ENCODE measurements around the gene AATK.

DNA sequence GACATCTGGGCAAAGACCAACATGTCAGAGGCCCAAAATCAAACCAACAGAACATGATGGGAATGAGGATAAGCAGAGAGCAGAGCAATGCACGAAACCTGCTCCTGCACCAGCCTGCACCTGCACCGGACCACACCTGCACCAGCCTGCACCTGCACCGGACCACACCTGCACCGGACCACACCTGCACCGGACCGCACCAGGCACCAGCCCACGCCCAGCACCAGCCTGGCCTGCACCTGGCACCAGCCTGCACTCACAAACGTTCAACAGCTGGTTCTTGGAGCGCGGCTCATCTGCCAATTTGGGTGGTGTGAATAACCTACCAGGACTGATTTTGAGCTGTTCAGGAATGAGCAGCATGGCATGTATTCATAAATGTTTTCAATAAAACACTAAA, 38.6 kb upstream of the AATK start:
- TF ChIP-seq, protein P1, sequence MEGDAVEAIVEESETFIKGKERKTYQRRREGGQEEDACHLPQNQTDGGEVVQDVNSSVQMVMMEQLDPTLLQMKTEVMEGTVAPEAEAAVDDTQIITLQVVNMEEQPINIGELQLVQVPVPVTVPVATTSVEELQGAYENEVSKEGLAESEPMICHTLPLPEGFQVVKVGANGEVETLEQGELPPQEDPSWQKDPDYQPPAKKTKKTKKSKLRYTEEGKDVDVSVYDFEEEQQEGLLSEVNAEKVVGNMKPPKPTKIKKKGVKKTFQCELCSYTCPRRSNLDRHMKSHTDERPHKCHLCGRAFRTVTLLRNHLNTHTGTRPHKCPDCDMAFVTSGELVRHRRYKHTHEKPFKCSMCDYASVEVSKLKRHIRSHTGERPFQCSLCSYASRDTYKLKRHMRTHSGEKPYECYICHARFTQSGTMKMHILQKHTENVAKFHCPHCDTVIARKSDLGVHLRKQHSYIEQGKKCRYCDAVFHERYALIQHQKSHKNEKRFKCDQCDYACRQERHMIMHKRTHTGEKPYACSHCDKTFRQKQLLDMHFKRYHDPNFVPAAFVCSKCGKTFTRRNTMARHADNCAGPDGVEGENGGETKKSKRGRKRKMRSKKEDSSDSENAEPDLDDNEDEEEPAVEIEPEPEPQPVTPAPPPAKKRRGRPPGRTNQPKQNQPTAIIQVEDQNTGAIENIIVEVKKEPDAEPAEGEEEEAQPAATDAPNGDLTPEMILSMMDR (optimal IDR thresholded peaks at IDR 0.05 in 1 of 3, IDR thresholded peaks at IDR 0.05 in 1 of 3, conservative IDR thresholded peaks at IDR 0.05 in 1 of 3; ENCODE audit: extremely low read depth in 1 of 3, insufficient read depth in 2 of 3, low read length in 3 of 3): no peak
- no peak for TF ChIP-seq EZH2 (IDR thresholded peaks at IDR 0.05; ENCODE audit: low read length)

Measured in keratinocyte (primary cell).